Skin epidermis (tissue), 12 donors: Measurements from ENCODE around the gene ZNF581.

Source experiments
- H3K27ac ChIP-seq, 21 experiments: fragments of 200-600 bp; sonication (generic) in 11 of 21; one replicate each; pipeline ENCODE4 v1.5.0; 2020; ENCODE audit warnings: mild to moderate bottlenecking in 3 of 21, inconsistent platforms in 2 of 21, moderate library complexity in 2 of 21
- H3K4me3 ChIP-seq, 7 experiments: fragments of 200-600 bp; sonication (generic) in 2 of 7; one replicate each; pipeline ENCODE4 v1.5.0; 2020; ENCODE audit warnings: inconsistent platforms in 2 of 7, mild to moderate bottlenecking in 2 of 7, moderate library complexity in 1 of 7

Gene ZNF581

GRCh38 chr19:55656988-55657747, 13.7 kb downstream of the ZNF581 start:
- H3K27ac ChIP-seq, result peak overlapping the region in 8 of 21 experiments; percentile 0 to 100 (median 71)

DNA sequence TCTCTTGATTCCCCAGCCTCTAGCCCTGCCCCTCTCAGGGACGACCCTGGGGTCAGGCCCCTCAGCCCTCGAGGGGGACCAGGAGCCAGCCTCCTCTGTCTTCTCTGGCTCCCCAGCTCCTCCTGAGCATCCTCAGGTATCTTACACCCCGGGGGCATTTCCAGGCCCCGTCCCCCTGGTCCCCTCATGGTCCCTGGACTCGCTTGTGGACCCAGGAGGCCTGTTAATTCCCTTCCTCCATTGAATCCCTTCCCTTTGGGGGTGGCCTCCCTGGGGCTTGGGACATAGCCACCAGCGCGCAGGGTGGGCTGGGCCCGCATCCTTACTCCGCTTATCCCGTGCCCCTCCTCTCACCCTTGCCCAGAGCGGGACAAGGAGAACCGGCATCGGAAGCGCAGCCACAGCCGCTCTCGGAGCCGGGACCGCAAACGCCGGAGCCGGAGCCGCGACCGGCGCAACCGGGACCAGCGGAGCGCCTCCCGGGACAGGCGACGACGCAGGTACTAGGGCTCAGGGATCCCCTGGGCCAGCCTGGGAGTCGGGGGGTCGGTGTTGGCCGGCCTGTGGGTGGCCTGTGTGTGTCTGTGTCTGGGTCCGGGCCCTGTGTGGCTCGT, 15.5 kb downstream of the ZNF581 start:
- Histone ChIP-seq H3K27ac (peak overlapping the region in 2 of 21 experiments; percentile 31 to 100), H3K4me3 (no peak overlapping the region)

More at GRCh38 chr19:55656988-55657747, 13.7 kb downstream of the ZNF581 start:
- H3K4me3 ChIP-seq, result peak overlapping the region in 6 of 7 experiments; percentile 8 to 98 (median 93)

- no peak overlapping the region for H3K4me3 ChIP-seq
- H3K27ac ChIP-seq, result peak overlapping the region in 1 of 21 experiments; percentile 100
These were observed 16.4 kb downstream of the ZNF581 start for GRCh38 chr19:55659822-55660221.

- no peak overlapping the region for H3K27ac ChIP-seq
- no peak overlapping the region for H3K4me3 ChIP-seq
These were observed 17.0 kb downstream of the ZNF581 start for GRCh38 chr19:55660404-55660803.

GRCh38 chr19:55660991-55661390, 17.5 kb downstream of the ZNF581 start:
- Histone ChIP-seq H3K27ac (no peak overlapping the region), H3K4me3 (no peak overlapping the region)

DNA sequence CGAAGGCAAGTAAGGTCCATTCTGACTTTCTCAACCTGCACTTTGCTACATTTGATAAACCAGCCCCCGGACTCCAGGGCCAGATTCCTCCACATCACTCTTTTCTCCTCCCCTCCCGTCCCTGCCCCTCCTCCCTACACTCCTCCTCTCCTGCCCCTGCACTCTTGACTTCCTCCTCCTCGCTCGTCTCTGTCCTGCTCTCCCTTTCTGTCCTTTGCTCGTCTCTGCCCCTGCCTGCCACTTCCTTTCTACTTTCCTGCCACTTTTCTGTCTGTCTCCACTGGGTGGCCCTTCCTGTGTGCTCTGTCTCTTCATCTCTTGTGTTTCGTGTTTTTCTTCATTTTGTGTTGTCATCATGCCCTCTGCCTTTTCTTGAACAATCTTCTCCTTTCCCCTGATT, 18.4 kb downstream of the ZNF581 start:
- Histone ChIP-seq H3K4me3 (no peak overlapping the region), H3K27ac (no peak overlapping the region)

GRCh38 chr19:55663846-55664536, 20.5 kb downstream of the ZNF581 start:
- no peak overlapping the region for H3K4me3 ChIP-seq
- no peak overlapping the region for H3K27ac ChIP-seq

DNA sequence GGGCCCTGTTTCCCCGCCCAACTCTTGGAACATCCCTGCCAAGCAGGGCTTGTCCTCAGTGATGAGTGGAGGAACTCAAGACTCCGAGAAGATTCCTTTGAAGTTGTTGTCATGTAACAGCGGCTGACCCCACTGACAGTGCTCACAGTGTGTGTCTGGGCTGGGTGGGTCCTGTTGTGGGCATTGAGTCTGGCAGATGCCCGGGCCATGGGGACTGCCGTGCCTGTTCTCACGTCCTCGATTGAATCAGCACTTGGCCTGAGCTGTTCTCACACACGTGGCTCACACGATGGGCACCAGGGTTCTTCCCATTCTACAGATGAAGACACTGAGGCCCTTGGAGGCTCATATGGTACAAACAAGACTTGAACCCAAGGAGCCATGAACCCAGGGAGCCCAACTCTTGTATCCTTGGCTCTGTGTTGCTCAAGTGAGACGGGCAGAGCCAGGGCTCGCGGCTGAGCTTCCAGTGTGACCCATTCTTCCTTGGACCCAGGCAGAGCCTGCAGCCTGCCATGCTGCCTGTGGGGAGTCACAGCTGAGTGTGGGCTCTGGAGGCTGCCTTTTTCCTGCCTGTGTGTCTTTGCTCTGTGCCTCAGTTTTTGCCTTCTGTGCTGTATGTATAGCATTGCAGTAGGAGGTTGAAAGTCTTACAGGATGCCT, 23.0 kb downstream of the ZNF581 start:
- H3K27ac ChIP-seq, result no peak overlapping the region
- no peak overlapping the region for H3K4me3 ChIP-seq

DNA sequence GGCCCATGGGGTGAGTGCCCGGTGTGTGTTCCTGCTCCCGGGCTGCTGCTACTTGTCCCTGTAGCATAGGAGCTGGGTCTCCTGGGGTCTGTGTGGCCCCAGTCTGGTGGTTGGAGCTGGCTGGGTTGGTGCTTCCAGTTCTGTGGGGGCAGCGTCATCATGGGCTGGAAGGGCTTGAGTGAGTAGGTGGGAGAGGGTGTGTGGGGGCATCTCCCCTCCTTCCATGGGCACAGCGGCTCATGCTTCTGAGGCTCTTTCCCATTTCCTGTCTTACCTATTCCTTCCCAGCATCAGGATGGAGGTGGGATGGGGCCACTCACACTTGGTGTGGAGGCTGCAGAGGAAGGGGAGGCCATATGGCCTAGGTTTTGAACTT, 23.5 kb downstream of the ZNF581 start:
- Histone ChIP-seq H3K4me3 (no peak overlapping the region), H3K27ac (peak overlapping the region in 1 of 21 experiments; percentile 34)

DNA sequence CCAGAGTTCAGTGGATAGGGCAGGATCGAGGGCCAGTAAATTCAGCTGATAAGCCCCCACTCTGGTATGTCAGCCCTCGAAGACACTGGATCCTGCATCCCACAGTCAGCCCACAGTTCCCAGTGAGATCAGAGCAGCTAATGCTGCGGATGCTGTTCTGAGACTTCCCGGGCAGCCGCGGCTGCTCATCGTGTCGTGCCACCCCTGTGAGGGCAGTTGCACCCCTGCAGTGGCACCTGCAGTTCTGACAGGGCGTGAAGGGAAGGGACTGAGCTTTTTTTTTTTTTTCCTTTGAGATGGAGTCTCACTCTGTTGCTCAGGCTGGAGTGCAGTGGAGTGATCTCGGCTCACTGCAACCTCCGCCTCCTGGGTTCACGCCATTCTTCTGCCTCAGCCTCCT, 24.1 kb downstream of the ZNF581 start:
- Histone ChIP-seq H3K27ac (peak overlapping the region in 2 of 21 experiments; percentile 3 to 34), H3K4me3 (no peak overlapping the region)

DNA sequence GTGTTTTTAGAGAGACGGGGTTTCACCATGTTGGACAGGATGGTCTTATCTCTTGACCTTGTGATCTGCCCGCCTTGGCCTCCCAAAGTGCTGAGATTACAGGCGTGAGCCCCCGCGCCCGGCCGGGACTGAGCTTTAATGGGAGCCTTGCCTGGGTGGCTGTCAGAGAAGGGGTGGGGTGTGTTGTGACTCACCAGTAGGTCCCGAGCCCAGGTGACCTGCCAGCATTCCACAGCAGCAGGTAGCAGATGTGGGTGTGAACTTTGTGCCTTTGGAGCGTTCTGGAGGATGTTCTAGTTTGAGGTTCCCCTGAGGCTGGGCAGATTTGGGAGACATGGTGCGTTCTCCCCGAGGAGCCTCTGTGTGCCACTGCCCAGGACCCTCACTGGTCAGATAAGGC, 24.5 kb downstream of the ZNF581 start:
- peak overlapping the region in 2 of 21 experiments; percentile 0 to 3 for H3K27ac ChIP-seq
- no peak overlapping the region for H3K4me3 ChIP-seq

GRCh38 chr19:55668603-55669348, 25.3 kb downstream of the ZNF581 start:
- H3K4me3 ChIP-seq, result no peak overlapping the region
- no peak overlapping the region for H3K27ac ChIP-seq

DNA sequence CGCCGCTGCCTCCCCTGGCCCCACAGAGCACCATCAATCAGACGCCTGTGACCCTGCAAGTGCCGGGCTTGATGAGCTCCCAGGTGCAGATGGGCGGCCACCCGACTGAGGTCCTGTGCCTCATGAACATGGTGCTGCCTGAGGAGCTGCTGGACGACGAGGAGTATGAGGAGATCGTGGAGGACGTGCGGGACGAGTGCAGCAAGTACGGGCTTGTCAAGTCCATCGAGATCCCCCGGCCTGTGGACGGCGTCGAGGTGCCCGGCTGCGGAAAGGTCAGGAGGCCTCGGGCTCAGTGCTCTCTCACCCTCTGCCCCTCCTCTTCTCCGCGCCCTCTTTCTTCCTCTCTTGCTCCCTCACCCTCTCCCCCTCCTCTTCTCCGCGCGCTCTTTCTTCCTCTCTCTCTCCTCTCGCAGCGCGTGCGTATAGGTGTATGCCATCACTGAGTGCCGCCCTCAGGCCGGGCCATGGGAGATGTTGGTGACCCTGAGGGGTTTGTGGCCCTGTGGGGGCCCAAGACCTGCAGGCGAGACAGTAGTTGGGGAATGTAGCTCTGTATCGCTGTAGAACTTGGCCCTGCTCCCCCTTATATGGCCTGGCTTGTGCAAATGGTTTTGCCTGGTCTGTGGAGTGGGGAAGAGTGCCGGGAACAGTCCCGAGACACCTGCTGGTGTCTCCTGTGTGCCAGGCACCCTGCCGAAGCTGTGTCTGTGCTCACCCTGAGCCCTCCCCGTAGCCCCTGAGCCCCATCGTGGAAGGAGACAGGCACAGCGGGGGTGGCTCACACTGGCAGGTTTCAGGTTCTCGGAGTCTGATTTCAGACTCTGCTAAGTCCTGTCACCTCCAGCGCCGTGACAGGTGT, 26.2 kb downstream of the ZNF581 start:
- no peak overlapping the region for H3K4me3 ChIP-seq
- H3K27ac ChIP-seq, result no peak overlapping the region

DNA sequence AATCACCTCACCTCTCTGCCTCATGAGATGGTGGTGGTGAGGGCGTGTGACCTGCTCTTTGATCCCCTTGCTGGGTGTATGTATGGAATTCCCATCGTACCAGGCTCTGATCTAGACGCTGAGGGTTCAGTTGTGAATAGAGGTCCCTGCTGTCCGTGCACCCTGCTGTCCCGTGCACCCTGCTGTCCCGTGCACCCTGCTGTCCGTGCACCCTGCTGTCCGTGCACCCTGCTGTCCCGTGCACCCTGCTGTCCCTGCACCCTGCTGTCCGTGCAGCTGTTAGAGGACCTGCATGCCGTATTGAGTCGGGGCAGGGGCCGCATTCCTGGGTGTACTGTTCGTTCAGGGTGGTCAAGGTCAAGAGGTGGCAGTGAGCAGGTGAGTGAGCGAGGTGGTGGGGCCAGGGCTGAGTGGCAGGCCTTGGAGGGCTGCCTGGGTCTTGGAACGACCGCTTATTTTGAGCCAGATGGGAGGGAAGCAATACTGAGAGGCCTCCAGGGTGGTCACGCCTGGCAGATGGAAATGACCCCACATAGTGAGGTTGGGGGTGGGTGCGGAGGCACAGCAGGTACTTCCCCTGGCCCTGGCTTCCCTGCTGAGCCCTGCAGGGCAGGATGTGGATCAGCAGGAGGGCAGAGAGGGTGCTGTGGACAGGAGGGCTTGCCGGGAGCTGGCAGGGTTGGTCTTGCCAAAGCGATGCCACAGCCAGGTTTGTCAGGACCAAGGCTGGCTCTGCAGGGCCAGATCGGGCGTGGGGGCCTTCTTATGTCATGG, 27.0 kb downstream of the ZNF581 start:
- H3K4me3 ChIP-seq, result no peak overlapping the region
- H3K27ac ChIP-seq, result no peak overlapping the region

DNA sequence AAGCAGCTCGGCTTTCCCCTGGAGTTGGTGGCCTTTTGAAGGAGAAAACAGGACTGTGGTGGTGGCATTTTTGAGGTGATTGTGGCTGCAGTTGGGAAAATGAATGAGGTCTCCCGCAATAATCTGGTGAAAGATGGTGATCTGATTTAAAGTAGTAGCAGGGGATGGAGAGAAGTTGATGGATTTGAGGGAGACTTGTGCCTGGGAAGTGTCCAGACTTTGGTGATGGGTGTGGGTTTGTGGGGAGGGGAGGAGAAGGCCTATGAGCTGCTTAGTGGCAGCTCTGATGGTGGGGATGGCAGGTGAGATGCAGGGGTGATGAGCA, 27.6 kb downstream of the ZNF581 start:
- H3K27ac ChIP-seq, result no peak overlapping the region

DNA sequence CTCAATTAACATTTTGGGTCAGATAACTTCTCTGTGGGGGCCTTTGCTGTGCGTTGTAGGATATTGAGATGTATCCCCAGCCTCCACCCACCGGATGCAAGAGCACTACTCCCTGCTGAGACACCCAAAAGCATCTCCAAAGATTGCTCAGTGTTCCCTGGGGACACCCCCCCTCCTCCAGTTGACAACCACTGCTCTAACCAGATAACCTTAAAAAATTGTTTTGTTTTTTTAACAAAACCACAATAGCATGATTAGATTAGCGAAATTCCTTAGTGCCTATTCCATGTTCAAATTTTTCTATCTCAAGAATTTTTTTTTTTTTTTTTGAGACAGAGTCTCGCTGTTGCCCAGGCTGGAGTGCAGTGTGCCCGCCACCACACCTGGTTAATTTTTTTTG, 29.0 kb downstream of the ZNF581 start:
- Histone ChIP-seq H3K27ac (no peak overlapping the region), H3K4me3 (no peak overlapping the region)

More for the DNA sequence above, 27.6 kb downstream of the ZNF581 start:
- H3K4me3 ChIP-seq, result no peak overlapping the region

DNA sequence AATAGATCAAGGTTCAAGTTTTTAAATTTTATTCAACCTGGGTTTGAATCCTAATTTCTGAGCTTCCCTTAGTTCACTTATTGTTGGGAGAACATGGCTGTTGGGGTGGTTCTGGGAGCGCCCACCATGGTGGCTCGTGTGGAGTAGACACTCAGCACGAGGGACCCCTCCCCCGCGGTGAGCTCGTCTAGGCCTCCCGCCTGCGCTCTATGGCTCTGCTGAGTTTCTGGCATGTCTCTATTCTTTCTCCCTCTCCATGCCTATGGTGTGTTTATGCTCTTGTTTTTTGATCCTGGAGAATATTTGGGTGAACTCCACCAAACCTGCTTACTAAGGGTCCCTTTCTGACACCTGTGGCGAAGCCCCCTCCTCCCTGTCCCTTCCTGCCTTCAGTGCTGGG, 30.0 kb downstream of the ZNF581 start:
- H3K4me3 ChIP-seq, result no peak overlapping the region
- peak overlapping the region in 1 of 21 experiments; percentile 5 for H3K27ac ChIP-seq

- peak overlapping the region in 7 of 21 experiments; percentile 86 to 96 (median 89) for H3K27ac ChIP-seq
These were observed 30.4 kb downstream of the ZNF581 start for GRCh38 chr19:55673889-55674288.

More at GRCh38 chr19:55673889-55674288, 30.4 kb downstream of the ZNF581 start:
- no peak overlapping the region for H3K4me3 ChIP-seq
